Stomach (tissue), 4 donors: ENCODE data around the gene RPS19.

Source experiments
- EP300 ChIP-seq: sonication (generic); formaldehyde crosslinking; IDR thresholded peaks from one replicate; pipeline ENCODE4 v1.6.1; 2017; ENCODE audit warnings: antibody characterized with exemption
- POLR2A ChIP-seq, 4 donors: fragments of 450-650 bp; IDR thresholded peaks; one replicate each; pipeline ENCODE4 v1.6.1; 2016; ENCODE audit warnings: antibody characterized with exemption in 4 of 4, control low read depth in 2 of 4, mild to moderate bottlenecking in 1 of 4, moderate library complexity in 1 of 4
- POLR2AphosphoS5 ChIP-seq, 3 donors: sonication (generic); formaldehyde crosslinking; IDR thresholded peaks; one replicate each; pipeline ENCODE4 v1.6.1; 2016; ENCODE audit warnings: antibody characterized with exemption in 3 of 3
- TF ChIP-seq, protein P1 (sequence below), 7 experiments: fragments of 450-650 bp in 4 of 7; fragments of 200-600 bp in 3 of 7; sonication (generic) in 3 of 7; IDR thresholded peaks; one replicate each; pipeline ENCODE4 v1.5.1; 2016 to 2019; ENCODE audit warnings: antibody characterized with exemption in 7 of 7, control low read depth in 2 of 7, mild to moderate bottlenecking in 1 of 7

DNA sequence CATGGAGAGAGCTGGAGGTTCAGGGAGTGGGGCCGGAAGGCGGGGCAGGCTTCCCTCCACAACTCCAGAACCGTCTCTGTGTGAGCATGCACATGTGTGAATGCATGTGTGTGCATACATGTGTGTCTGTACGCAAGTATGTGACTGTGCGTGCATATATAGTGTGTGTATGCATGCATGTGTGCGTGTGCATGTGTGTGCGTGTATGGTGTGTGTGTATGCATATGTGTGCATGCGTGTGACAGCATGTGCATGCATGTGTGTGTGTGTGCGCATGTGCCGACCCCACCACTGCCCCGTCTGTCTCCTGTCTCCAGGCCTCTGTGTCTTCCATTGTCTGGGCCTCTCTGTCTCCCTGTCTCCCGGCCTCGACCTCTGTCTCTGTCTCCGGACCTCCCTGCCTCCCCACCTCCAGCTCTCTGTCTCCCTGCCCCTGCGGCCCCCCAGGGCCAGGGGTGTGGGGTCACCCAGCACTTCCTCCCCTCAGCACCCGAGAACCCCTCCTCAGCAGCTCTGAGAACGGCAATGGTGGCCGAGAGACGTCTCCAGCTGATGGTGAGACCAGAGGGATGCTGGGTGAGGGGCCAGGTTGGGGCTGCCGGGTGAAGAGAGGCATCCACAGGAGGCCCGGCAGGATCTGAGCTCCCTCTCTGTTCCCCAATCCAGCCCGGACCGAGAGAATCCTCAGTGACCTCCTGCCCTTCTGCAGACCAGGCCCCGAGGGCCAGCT is 45.4 kb downstream of the RPS19 start:
- TF ChIP-seq, protein P1, sequence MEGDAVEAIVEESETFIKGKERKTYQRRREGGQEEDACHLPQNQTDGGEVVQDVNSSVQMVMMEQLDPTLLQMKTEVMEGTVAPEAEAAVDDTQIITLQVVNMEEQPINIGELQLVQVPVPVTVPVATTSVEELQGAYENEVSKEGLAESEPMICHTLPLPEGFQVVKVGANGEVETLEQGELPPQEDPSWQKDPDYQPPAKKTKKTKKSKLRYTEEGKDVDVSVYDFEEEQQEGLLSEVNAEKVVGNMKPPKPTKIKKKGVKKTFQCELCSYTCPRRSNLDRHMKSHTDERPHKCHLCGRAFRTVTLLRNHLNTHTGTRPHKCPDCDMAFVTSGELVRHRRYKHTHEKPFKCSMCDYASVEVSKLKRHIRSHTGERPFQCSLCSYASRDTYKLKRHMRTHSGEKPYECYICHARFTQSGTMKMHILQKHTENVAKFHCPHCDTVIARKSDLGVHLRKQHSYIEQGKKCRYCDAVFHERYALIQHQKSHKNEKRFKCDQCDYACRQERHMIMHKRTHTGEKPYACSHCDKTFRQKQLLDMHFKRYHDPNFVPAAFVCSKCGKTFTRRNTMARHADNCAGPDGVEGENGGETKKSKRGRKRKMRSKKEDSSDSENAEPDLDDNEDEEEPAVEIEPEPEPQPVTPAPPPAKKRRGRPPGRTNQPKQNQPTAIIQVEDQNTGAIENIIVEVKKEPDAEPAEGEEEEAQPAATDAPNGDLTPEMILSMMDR (IDR thresholded peaks at IDR 0.05), result no peak
- no peak for TF ChIP-seq POLR2A (IDR thresholded peaks at IDR 0.05)
- TF ChIP-seq POLR2AphosphoS5 (IDR thresholded peaks at IDR 0.05), result no peak
- TF ChIP-seq EP300, result no peak
